K562 (cell line): ENCODE measurements around the gene TMED4. TPM values are rescaled to one million over a fixed set of nuclear protein-coding genes. Genes with fewer than 3 reads are reported as not detected.
A peak's percentile ranks its signal among the peaks of the same experiment; 100 is the strongest.

Source experiments
- BMI1 ChIP-seq: fragments of 150-350 bp; IDR thresholded peaks from 2 replicates; pipeline ENCODE4 v1.6.1; 2014; ENCODE audit warnings: low read length
- FOXK1 ChIP-seq: sonication (generic); formaldehyde crosslinking; IDR thresholded peaks from 2 replicates; pipeline ENCODE4 v1.8.0; 2022; ENCODE audit warnings: missing genetic modification reagents, mild to moderate bottlenecking, borderline replicate concordance
- MTA3 ChIP-seq: fragments of 450-650 bp; formaldehyde crosslinking; IDR thresholded peaks from 2 replicates; pipeline ENCODE4 v1.6.1; 2017; ENCODE audit warnings: mild to moderate bottlenecking, borderline replicate concordance
- MYBL2 ChIP-seq, 2 experiments: fragments of 450-650 bp in 1 of 2; sonication (generic) in 1 of 2; formaldehyde crosslinking in 1 of 2; IDR thresholded peaks; 2 replicates each; pipeline versions ENCODE4 v1.6.1 to v1.8.1; 2017 to 2022; ENCODE audit warnings: borderline replicate concordance in 1 of 2, inconsistent platforms in 1 of 2, low read depth in 1 of 2, mild to moderate bottlenecking in 1 of 2, missing genetic modification reagents in 1 of 2, moderate library complexity in 1 of 2
- NCOA1 ChIP-seq: fragments of 450-650 bp; IDR thresholded peaks from 2 replicates; pipeline ENCODE4 v1.6.1; 2016; ENCODE audit warnings: low read depth
- NFATC3 ChIP-seq: fragments of 450-650 bp; IDR thresholded peaks from 2 replicates; pipeline ENCODE4 v1.6.1; 2017; ENCODE audit warnings: mild to moderate bottlenecking
- NFXL1 ChIP-seq: fragments of 450-650 bp; formaldehyde crosslinking; IDR thresholded peaks from 2 replicates; pipeline ENCODE4 v1.4.0; 2021; ENCODE audit warnings: mild to moderate bottlenecking
- NR2F6 ChIP-seq: fragments of 450-650 bp; formaldehyde crosslinking; IDR thresholded peaks from 2 replicates; pipeline ENCODE4 v1.4.0; 2020; ENCODE audit warnings: mild to moderate bottlenecking
- SMC3 ChIP-seq: conservative IDR thresholded peaks from 2 replicates; pipeline ENCODE4 v1.6.1; 2011; ENCODE audit warnings: low read depth, low read length, improper control_type of control experiment; ENCODE audit not compliant: insufficient read depth
- THRAP3 ChIP-seq: fragments of 450-650 bp; IDR thresholded peaks from 2 replicates; pipeline ENCODE4 v1.6.1; 2016; ENCODE audit warnings: mild to moderate bottlenecking, inconsistent platforms, borderline replicate concordance
- ZNF316 ChIP-seq: fragments of 450-650 bp; IDR thresholded peaks from 2 replicates; pipeline ENCODE4 v1.6.1; 2016
- ZNF431 ChIP-seq: sonication (generic); formaldehyde crosslinking; IDR thresholded peaks from 2 replicates; pipeline ENCODE4 v1.8.0; 2022; ENCODE audit warnings: mild to moderate bottlenecking, missing genetic modification reagents
- polyA plus RNA-seq, 8 experiments: library from polyadenylated mRNA; depleted of rRNA in 4 of 8; stranded (reverse) in 5 of 8; unstranded in 3 of 8; fragments of >200 nt; fragmentation: Nextera tagmentation in 2 of 8; fragmentation: Illumina TruSeq in 1 of 8; extraction: Ambion mirVana in 2 of 8; extraction: Trizol in 1 of 8; gene quantifications; 2 replicates each; pipeline versions ENCODE4 v1.2.1 to v1.2.3, GENCODE V29; 2011 to 2014; ENCODE audit warnings: inconsistent platforms in 1 of 8, missing spikeins in 1 of 8
- total RNA-seq, 7 experiments: library from RNA; depleted of rRNA in 6 of 7; stranded (reverse); fragments of >200 nt in 6 of 7; fragmentation: Illumina TruSeq in 2 of 7; extraction: Trizol in 2 of 7; gene quantifications; 2 replicates each; pipeline versions ENCODE4 v1.2.1 to v1.2.3, GENCODE V29; 2011 to 2021; ENCODE audit warnings: low replicate concordance in 1 of 7
- TF ChIP-seq, protein P1 (sequence below): sonication (generic); formaldehyde crosslinking; IDR thresholded peaks from 2 replicates; pipeline ENCODE4 v1.8.0; 2022; ENCODE audit warnings: mild to moderate bottlenecking, missing genetic modification reagents
- TF ChIP-seq, protein P2 (sequence below): IDR thresholded peaks from 2 replicates; pipeline ENCODE4 v1.6.1; 2011; ENCODE audit warnings: borderline replicate concordance, low read depth, mild to moderate bottlenecking, moderate library complexity, low read length; ENCODE audit not compliant: insufficient read depth, poor library complexity, severe bottlenecking
- TF ChIP-seq, protein P3 (sequence below): fragments of 450-650 bp; formaldehyde crosslinking; IDR thresholded peaks from 2 replicates; pipeline ENCODE4 v1.4.0; 2020; ENCODE audit warnings: mild to moderate bottlenecking, moderate library complexity
- TF ChIP-seq, protein P4 (sequence below): fragments of 450-650 bp; IDR thresholded peaks from 2 replicates; pipeline ENCODE4 v1.6.1; 2018; ENCODE audit not compliant: partially characterized antibody
- TF ChIP-seq, protein P5 (sequence below): fragments of 200-400 bp; formaldehyde crosslinking; IDR thresholded peaks from 2 replicates; pipeline ENCODE4 v1.6.1; 2017; ENCODE audit warnings: mild to moderate bottlenecking, low read depth, low read length, moderate library complexity

The TMED4 gene
- total and polyA plus RNA-seq, 9 of the 15 experiments (the other 6 are each of a cell fraction or from before 2014, with no cell fraction given): 20.3 to 64.0 (median 42.1) TPM

DNA sequence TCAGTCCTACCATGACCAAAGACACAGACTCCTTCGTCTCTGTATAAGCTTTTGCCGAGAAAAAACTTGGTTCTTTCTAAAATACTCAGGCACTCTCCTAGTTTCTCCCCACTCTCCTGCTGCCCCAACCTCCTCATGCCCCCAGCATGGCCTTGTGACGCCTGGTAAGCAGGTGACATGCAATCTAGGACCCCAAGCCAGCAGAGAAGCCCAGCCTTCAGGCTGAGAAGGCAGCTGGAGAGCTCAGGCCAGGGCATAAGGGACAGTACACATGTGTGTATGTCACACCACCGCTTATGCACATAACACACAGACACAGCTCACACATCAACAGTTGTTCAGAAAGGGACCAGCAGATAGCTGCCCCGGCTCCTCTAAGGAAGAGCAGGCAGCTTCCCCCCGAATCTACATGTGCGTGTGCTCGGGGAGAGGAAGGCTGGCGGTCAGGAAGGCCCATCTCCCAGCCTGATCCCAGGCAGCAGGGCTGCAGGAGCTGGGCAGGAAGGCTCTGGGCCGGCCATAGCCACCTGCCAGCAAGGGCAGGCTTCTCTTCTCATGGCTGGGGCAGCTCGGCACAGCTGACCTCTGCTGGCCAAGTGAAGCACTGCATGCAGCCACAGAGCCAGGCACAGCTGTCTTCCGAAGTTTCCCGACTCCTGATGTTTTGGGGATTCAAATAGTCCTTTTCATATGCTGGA lies 16.8 kb downstream of the TMED4 start (continued):
- TF ChIP-seq THRAP3: no peak
- TF ChIP-seq ZNF316: no peak
- no peak for TF ChIP-seq NR2F6 (CRISPR knock-in tag)
- TF ChIP-seq, protein P1, sequence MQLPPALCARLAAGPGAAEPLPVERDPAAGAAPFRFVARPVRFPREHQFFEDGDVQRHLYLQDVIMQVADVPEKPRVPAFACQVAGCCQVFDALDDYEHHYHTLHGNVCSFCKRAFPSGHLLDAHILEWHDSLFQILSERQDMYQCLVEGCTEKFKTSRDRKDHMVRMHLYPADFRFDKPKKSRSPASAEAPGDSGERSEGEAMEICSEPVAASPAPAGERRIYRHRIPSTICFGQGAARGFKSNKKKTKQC: peak; percentile 31; the same call in 1 of the 2 replicates
- no peak for TF ChIP-seq NFXL1 (CRISPR knock-in tag)
- TF ChIP-seq, protein P2, sequence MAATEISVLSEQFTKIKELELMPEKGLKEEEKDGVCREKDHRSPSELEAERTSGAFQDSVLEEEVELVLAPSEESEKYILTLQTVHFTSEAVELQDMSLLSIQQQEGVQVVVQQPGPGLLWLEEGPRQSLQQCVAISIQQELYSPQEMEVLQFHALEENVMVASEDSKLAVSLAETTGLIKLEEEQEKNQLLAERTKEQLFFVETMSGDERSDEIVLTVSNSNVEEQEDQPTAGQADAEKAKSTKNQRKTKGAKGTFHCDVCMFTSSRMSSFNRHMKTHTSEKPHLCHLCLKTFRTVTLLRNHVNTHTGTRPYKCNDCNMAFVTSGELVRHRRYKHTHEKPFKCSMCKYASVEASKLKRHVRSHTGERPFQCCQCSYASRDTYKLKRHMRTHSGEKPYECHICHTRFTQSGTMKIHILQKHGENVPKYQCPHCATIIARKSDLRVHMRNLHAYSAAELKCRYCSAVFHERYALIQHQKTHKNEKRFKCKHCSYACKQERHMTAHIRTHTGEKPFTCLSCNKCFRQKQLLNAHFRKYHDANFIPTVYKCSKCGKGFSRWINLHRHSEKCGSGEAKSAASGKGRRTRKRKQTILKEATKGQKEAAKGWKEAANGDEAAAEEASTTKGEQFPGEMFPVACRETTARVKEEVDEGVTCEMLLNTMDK: no peak
- TF ChIP-seq MTA3: peak; percentile 66; the same call in 1 of the 2 replicates
- TF ChIP-seq, protein P3, sequence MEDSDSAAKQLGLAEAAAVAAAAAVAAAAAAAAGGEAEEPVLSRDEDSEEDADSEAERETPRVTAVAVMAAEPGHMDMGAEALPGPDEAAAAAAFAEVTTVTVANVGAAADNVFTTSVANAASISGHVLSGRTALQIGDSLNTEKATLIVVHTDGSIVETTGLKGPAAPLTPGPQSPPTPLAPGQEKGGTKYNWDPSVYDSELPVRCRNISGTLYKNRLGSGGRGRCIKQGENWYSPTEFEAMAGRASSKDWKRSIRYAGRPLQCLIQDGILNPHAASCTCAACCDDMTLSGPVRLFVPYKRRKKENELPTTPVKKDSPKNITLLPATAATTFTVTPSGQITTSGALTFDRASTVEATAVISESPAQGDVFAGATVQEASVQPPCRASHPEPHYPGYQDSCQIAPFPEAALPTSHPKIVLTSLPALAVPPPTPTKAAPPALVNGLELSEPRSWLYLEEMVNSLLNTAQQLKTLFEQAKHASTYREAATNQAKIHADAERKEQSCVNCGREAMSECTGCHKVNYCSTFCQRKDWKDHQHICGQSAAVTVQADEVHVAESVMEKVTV (CRISPR knock-in tag): peak; percentile 30; the same call in 1 of the 2 replicates
- TF ChIP-seq NCOA1: no peak
- TF ChIP-seq FOXK1 (CRISPR knock-in tag): 0 out of 2 replicates have a peak, but pooled peaks have one; percentile 65
- no peak for TF ChIP-seq BMI1
- TF ChIP-seq, protein P4, sequence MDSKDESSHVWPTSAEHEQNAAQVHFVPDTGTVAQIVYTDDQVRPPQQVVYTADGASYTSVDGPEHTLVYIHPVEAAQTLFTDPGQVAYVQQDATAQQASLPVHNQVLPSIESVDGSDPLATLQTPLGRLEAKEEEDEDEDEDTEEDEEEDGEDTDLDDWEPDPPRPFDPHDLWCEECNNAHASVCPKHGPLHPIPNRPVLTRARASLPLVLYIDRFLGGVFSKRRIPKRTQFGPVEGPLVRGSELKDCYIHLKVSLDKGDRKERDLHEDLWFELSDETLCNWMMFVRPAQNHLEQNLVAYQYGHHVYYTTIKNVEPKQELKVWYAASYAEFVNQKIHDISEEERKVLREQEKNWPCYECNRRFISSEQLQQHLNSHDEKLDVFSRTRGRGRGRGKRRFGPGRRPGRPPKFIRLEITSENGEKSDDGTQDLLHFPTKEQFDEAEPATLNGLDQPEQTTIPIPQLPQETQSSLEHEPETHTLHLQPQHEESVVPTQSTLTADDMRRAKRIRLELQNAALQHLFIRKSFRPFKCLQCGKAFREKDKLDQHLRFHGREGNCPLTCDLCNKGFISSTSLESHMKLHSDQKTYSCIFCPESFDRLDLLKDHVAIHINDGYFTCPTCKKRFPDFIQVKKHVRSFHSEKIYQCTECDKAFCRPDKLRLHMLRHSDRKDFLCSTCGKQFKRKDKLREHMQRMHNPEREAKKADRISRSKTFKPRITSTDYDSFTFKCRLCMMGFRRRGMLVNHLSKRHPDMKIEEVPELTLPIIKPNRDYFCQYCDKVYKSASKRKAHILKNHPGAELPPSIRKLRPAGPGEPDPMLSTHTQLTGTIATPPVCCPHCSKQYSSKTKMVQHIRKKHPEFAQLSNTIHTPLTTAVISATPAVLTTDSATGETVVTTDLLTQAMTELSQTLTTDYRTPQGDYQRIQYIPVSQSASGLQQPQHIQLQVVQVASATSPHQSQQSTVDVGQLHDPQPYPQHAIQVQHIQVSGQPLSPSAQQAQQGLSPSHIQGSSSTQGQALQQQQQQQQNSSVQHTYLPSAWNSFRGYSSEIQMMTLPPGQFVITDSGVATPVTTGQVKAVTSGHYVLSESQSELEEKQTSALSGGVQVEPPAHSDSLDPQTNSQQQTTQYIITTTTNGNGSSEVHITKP: no peak
- TF ChIP-seq SMC3: peak; percentile 70
- TF ChIP-seq NFATC3: no peak
- TF ChIP-seq, protein P5, sequence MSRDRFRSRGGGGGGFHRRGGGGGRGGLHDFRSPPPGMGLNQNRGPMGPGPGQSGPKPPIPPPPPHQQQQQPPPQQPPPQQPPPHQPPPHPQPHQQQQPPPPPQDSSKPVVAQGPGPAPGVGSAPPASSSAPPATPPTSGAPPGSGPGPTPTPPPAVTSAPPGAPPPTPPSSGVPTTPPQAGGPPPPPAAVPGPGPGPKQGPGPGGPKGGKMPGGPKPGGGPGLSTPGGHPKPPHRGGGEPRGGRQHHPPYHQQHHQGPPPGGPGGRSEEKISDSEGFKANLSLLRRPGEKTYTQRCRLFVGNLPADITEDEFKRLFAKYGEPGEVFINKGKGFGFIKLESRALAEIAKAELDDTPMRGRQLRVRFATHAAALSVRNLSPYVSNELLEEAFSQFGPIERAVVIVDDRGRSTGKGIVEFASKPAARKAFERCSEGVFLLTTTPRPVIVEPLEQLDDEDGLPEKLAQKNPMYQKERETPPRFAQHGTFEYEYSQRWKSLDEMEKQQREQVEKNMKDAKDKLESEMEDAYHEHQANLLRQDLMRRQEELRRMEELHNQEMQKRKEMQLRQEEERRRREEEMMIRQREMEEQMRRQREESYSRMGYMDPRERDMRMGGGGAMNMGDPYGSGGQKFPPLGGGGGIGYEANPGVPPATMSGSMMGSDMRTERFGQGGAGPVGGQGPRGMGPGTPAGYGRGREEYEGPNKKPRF: no peak
- TF ChIP-seq ZNF431 (CRISPR knock-in tag): peak; percentile 33; the same call in 1 of the 2 replicates
- TF ChIP-seq MYBL2 (IDR thresholded peaks at IDR 0.05; ENCODE audit: low read depth): no peak
- TF ChIP-seq MYBL2 (CRISPR knock-in tag; IDR thresholded peaks at IDR 0.05; ENCODE audit: borderline replicate concordance): no peak
